ENCODE data around the gene NSMCE3.
"Not testable (repeated sequence)": the region's sequence is repeated elsewhere in the genome, so short reads cannot be mapped to it uniquely, and the experiment has no call there.

The NSMCE3 gene

DNA sequence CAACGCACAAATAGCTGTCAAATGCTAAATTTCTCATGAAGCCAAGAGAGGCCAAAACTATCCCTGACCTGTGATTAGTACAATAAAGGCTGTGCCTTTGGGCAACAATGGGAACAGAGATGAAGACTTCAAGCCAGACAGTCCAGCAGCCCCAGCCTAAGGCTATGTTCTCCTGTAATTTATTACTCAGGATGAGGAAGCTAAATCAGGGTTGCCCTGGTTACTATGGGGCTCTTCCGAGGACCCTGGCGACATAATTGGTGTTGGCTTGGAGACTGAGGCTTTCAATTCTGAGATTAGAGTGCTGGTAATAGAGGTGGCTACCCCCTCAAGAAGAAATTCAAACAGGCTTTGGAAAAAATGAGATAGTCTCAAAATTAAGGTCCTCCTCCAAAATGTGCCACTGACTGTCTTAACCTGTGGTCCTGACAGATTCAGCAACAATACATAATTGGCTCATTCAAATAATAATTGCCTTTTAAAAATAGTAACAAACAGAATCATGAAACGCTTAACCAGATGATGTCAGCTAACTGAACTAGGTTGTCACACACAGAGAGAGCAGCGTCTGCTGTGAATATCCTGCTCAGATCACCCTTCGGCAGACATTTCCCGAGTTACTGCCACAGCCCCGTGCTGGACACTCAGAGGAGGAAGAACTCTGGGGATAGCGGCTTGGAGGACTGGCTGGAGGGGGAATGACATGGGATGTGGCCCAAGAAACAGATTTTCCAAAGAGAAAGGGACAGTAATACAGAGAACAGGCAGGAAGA is 43.0 kb downstream of the NSMCE3 start:
- POLR2A ChIA-PET, result no interaction called here

DNA sequence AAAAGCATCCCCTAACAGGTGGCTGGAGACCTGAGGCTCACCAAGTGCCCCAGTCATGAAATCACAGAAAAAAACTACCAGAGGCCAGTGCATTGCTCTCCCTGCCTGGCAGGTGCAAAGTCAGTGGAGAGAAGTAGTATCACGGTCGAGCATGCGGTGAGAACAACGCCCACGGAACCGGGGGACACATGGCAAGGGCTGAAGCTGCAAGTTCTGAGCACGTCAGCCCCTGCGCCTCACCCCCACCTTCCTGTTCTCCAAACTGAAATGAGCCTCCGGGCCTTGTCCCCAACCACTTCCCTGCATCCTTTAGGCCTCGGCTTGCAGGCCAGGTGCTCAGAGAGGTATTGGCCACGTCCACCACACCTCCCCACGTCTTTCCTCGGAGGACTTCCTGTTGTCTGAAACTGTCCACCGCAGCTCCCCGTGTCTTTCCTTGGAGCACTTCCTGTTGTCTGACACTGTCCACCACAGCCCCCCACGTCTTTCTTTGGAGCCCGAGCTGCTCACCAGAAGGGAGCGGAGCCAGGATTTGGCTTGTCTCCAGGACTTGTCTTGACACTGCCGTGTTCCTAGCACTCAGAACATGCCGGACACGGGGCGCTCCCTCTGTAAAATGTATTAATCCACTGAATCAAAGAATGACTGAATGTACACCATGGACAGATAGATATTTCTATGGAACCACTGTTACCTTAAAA is 43.9 kb downstream of the NSMCE3 start:
- ChIA-PET CTCF (no interaction called here), POLR2A (no interaction called here)
- no peak for DNase-seq (ENCODE audit: low read depth, low spot score)
- H3K4me3 ChIP-seq (ENCODE audit: low read depth, low read length), result no peak overlapping the region
- TF ChIP-seq, protein P1, sequence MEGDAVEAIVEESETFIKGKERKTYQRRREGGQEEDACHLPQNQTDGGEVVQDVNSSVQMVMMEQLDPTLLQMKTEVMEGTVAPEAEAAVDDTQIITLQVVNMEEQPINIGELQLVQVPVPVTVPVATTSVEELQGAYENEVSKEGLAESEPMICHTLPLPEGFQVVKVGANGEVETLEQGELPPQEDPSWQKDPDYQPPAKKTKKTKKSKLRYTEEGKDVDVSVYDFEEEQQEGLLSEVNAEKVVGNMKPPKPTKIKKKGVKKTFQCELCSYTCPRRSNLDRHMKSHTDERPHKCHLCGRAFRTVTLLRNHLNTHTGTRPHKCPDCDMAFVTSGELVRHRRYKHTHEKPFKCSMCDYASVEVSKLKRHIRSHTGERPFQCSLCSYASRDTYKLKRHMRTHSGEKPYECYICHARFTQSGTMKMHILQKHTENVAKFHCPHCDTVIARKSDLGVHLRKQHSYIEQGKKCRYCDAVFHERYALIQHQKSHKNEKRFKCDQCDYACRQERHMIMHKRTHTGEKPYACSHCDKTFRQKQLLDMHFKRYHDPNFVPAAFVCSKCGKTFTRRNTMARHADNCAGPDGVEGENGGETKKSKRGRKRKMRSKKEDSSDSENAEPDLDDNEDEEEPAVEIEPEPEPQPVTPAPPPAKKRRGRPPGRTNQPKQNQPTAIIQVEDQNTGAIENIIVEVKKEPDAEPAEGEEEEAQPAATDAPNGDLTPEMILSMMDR (IDR thresholded peaks at IDR 0.05; ENCODE audit: insufficient read depth, low read length, missing control alignments), result no peak

More for the DNA sequence above, 43.0 kb downstream of the NSMCE3 start:
- CTCF ChIA-PET, result no interaction called here
- DNase-seq (ENCODE audit: low read depth, low spot score), result no peak
- TF ChIP-seq, protein P1 (IDR thresholded peaks at IDR 0.05; ENCODE audit: insufficient read depth, low read length, missing control alignments), result no peak
- H3K4me3 ChIP-seq (ENCODE audit: low read depth, low read length), result no peak overlapping the region; the same call in 1 of the 2 replicates

DNA sequence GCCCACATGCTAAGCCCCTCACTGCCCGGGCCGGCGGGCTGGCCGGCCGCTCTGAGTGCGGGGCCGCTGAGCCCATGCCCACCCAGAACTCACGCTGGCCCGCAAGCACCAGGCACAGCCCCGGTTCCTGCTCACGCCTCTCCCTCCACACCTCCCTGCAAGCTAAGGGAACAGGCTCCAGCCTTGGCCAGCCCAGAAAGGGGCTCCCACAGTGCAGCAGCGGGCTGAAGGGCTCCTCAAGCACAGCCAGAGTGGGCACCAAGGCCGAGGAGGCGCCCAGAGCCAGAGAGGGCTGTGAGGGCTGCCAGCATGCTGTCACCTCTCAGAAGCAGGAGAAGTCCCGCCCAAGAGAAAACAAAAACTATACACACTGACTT is 44.6 kb downstream of the NSMCE3 start:
- POLR2A ChIA-PET; CTCF ChIA-PET; DNase-seq (ENCODE audit: low read depth, low spot score); H3K4me3 ChIP-seq (ENCODE audit: low read depth, low read length): not testable (repeated sequence)

DNA sequence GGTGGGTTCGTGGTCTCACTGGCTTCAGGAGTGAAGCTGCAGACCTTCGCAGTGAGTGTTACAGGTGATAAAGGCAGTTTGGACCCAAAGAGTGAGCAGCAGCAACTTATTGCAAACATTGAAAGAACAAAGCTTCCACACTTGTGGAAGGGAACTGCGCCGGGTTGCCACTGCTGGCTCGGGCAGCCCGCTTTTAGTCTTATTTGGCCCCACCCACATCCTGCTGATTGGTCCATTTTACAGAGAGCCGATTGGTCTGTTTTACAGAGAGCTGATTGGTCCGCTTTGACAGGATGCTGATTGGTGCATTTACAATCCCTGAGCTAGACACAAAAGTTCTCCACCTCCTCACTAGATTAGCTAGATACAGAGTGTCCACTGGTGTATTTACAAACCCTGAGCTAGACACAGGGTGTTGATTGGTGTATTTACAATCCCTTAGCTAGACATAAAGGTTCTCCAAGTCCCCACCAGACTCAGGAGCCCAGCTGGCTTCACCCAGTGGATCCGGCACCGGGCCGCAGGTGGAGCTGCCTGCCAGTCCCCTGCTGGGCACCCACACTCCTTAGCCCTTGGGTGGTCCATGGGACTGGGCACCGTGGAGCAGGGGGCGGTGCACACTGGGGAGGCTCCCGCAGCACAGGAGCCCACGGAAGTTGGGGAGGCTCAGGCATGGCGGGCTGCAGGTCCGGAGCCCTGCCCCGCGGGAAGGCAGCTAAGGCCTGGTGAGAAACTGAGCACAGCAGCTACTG is 45.2 kb downstream of the NSMCE3 start:
- H3K4me3 ChIP-seq (ENCODE audit: low read depth, low read length); DNase-seq (ENCODE audit: low read depth, low spot score); POLR2A ChIA-PET: not testable (repeated sequence)
- CTCF ChIA-PET, result interaction anchor here (1.6 kb wide), 1 partner anchor 84 kb away, joined by 6 read pairs; no protein-coding TSS in a partner anchor

DNA sequence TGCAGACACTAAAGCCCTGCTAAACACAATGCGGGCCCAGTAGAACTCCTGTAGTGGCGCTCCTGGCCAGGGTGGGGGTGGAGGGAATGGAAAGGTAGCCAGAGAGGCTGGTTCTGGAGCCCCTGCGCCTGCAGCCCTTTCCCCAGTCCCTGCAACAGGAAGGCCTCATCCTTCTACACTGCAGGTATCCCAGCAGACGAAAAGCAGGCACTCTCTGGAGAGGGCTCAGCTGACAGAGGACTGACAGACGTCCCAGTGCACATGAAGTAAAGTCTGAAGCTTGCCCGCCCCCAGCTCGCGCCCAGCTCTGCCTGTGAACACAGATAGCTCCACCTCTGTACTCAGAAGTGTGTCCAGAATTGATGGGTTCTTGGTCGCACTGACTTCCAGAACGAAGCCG is 46.0 kb downstream of the NSMCE3 start:
- CTCF ChIA-PET, result interaction anchor here (1.0 to 1.6 kb wide), 2 partner anchors 84 to 120 kb away, joined by 3 to 6 read pairs; no protein-coding TSS in a partner anchor
- H3K4me3 ChIP-seq (ENCODE audit: low read depth, low read length), result no peak overlapping the region
- POLR2A ChIA-PET, result no interaction called here
- DNase-seq (ENCODE audit: low read depth, low spot score), result no peak
- TF ChIP-seq, protein P1 (IDR thresholded peaks at IDR 0.05; ENCODE audit: insufficient read depth, low read length, missing control alignments), result no peak

DNA sequence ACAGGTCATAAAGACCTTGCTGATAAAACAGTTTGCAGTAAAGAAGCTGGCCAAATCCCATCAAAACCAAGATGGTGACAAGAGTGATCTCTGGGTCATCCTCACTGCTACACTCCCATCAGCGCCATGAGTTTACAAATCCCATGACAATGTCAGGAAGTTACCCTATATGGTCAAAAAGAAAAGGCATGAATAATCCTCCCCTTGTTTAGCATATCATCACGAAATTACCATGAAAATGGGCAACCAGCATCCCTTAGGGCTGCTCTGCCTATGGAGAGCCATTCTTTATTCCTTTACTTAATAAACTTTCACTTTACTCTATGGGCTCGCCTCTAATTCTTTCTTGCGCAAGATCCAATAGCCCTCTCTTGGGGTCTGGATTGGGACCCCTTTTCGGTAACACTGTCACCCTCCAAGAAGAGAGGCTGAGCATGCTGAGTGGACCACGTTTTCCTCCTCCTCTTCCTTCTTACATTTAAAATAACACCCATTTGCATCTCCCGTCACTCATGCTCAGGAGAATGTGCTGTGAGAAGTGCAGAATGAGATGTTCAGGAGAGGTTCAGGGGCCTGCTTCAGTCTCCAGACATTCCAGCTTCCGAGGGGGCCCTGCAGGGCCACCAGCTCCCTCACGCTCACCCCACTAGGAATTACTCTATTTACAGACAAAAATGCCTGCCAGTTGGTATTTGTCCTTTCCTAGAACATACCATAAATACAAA is 47.3 kb downstream of the NSMCE3 start:
- TF ChIP-seq, protein P1 (IDR thresholded peaks at IDR 0.05; ENCODE audit: insufficient read depth, low read length, missing control alignments), result no peak
- DNase-seq (ENCODE audit: low read depth, low spot score), result no peak
- H3K4me3 ChIP-seq (ENCODE audit: low read depth, low read length), result no peak overlapping the region
- POLR2A ChIA-PET, result no interaction called here
- CTCF ChIA-PET, result interaction anchor here (1.6 kb wide), 1 partner anchor 82 kb away, joined by 6 read pairs; no protein-coding TSS in a partner anchor

Data from AG04449 (cell line).